GM21367 (cell line): ENCODE measurements around the gene PCBP3.
"Not testable (repeated sequence)": the region's sequence is repeated elsewhere in the genome, so short reads cannot be mapped to it uniquely, and the experiment has no call there.

ENCODE experiments used
- ATAC-seq: cut with Tn5 transposase; IDR thresholded peaks from one replicate; pipeline ENCODE4 v1.9.1; 2021; ENCODE audit not compliant: unreplicated experiment

PCBP3 gene

GRCh38 chr21:45952974-45953373 is 309.4 kb downstream of the PCBP3 start:
- no peak for ATAC-seq

GRCh38 chr21:45954261-45954660 is 310.7 kb downstream of the PCBP3 start:
- ATAC-seq = no peak

- ATAC-seq = no peak
Observed at GRCh38 chr21:45954921-45955320, 311.4 kb downstream of the PCBP3 start.

- ATAC-seq = no peak
Observed at GRCh38 chr21:45957551-45957950, 314.0 kb downstream of the PCBP3 start.

- no peak for ATAC-seq
Observed at GRCh38 chr21:45957981-45958600, 314.6 kb downstream of the PCBP3 start.

- ATAC-seq = no peak
Observed at GRCh38 chr21:45959182-45959581, 315.7 kb downstream of the PCBP3 start.

GRCh38 chr21:45959779-45960390 is 316.4 kb downstream of the PCBP3 start:
- ATAC-seq = no peak

- not testable (repeated sequence) for ATAC-seq
Observed at GRCh38 chr21:45961408-45961807, 317.9 kb downstream of the PCBP3 start.

GRCh38 chr21:45962531-45963231 is 319.2 kb downstream of the PCBP3 start:
- ATAC-seq = no peak

- no peak for ATAC-seq
Observed at GRCh38 chr21:45963232-45963570, 319.7 kb downstream of the PCBP3 start.

GRCh38 chr21:45964649-45965048 is 321.1 kb downstream of the PCBP3 start:
- ATAC-seq = no peak

- ATAC-seq = no peak
Observed at GRCh38 chr21:45965084-45965809, 321.7 kb downstream of the PCBP3 start.

- no peak for ATAC-seq
Observed at GRCh38 chr21:45966791-45967394, 323.4 kb downstream of the PCBP3 start.

- no peak for ATAC-seq
Observed at GRCh38 chr21:45969921-45970673, 326.6 kb downstream of the PCBP3 start.

- no peak for ATAC-seq
Observed at GRCh38 chr21:45970674-45971615, 327.4 kb downstream of the PCBP3 start.

GRCh38 chr21:45971616-45972352 is 328.3 kb downstream of the PCBP3 start:
- no peak for ATAC-seq

- ATAC-seq = no peak
Observed at GRCh38 chr21:45972353-45972715, 328.8 kb downstream of the PCBP3 start.

- ATAC-seq = no peak
Observed at GRCh38 chr21:45972716-45973474, 329.4 kb downstream of the PCBP3 start.
